GM15510 (cell line): ENCODE results near the gene MAPK8IP3.
A peak's percentile ranks its signal among the peaks of the same experiment; 100 is the strongest.

Experiments
- POLR2A ChIP-seq: IDR thresholded peaks from 3 replicates; pipeline ENCODE4 v1.6.1; 2011; ENCODE audit warnings: borderline replicate concordance; ENCODE audit not compliant: insufficient read length; ENCODE audit errors: extremely low read depth

The MAPK8IP3 gene

GRCh38 chr16:1713331-1713730, 7.3 kb downstream of the MAPK8IP3 start:
- TF ChIP-seq POLR2A = no peak

DNA sequence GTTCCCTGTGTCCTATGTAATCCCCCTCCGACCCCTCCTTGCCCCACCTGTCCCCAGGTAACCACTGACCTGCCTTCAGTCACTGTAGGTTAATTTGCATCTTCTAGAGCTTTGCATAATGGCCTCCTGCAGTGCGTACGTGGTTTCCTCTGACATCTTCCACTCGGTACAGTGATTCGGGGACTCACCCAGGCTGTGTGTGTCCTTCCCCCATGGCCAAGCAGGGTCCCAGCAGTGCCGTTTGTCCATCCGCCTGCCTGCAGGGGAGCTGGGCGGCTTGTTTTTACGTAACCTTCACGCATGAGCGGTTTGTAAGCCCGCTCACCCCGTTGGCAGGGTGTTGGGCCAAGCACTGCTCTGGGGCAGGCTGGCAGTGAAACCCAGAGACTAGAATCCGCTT, 7.9 kb downstream of the MAPK8IP3 start:
- TF ChIP-seq POLR2A = peak; percentile 38

DNA sequence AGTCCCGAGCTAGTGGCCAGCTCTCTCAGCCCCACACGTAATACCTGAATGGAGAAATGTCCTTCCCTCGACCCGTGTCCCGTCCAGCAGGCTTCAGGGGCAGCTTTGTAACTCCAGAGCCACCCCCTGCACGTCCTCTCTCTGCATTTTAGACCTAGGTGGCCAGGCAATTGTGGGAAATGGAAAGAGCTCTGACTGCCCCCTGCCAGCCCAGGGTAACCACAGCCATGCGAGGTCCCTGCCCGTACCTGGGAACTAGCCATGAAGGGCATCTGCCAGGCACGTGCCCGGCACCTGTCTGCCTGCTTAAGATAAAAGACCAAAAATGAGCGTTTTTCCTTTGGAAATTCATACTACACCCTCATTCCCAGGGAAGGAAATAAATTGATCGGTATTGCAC, 9.2 kb downstream of the MAPK8IP3 start:
- no peak for TF ChIP-seq POLR2A

GRCh38 chr16:1721372-1721771, 15.4 kb downstream of the MAPK8IP3 start:
- TF ChIP-seq POLR2A = no peak

GRCh38 chr16:1723450-1724147, 17.6 kb downstream of the MAPK8IP3 start:
- no peak for TF ChIP-seq POLR2A

DNA sequence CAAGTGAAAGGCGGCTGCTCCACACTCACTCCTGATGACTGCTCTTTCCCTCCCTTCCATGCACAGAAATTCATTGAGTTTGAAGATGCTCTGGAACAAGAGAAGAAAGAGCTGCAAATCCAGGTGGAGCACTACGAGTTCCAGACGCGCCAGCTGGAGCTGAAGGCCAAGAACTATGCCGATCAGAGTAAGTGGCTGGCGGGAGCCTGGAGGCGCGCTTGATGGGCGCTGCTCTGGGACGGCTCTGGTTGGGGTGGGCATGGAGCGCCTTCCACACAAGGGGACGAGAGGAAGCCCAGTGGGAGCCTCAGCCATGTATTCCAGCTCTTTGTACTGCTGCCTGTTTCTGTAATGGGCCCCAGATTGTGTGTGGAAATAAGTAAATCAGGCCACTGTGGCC, 18.5 kb downstream of the MAPK8IP3 start:
- no peak for TF ChIP-seq POLR2A

DNA sequence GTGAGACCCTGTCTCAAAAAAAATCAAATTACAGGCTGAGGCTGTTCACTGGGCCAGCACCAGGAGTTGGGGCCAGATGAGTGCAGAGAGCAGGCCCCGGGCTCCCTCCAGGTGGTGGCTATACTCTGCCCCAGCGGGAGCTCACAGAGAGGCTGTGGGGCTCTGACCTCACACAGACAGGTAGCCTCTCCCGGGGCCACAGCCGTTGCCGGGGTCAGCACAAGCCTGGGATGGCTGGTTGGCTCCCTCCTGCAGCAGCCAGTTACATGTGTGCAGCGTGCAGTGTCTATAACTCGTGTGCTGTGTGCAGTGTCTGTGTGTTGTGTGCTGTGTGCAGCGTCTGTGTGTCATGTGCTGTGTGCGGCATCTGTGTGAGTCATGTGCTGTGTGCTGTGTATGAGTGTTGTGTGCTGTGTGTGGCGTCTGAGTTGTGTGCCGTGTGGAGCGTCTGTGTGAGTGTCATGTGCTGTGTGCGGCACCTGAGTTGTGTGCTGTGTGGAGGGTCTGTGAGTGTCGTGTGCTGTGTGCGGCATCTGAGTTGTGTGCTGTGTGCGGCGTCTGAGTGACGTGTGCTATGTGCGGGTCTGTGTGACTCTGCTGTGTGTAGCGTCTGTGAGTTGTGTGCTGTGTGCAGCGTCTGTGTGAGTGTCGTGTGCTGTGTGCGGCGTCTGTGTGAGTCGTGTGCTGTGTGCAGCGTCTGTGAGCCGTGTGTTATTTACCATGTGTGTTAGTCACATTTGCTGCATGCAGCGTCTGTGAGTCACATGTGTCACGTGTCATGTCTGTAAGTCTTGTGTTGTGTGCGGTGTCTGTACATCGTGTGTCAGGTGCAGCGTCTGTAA, 20.9 kb downstream of the MAPK8IP3 start:
- TF ChIP-seq POLR2A = no peak

GRCh38 chr16:1727651-1728624, 21.9 kb downstream of the MAPK8IP3 start:
- TF ChIP-seq POLR2A = no peak

GRCh38 chr16:1729026-1729425, 23.0 kb downstream of the MAPK8IP3 start:
- TF ChIP-seq POLR2A = no peak

GRCh38 chr16:1729445-1729844, 23.4 kb downstream of the MAPK8IP3 start:
- TF ChIP-seq POLR2A = no peak

DNA sequence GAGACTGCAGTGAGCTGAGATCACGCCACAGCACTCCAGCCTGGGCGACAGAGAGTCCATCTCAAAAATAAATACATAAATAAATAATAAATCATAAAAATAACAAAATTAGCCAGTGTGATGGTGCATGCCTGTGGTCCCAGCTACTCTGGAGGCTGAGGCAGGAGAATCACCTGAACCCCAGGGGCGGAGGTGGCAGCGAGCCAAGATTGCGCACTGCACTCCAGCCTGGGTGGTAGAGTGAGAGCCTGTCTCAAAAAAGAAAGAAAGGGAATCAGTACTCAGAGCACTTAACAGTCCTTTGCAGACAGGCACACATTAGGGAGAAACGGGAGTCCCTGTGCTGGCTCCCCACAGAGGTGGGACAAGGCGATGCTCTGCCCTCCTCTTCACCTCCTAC, 25.1 kb downstream of the MAPK8IP3 start:
- no peak for TF ChIP-seq POLR2A

GRCh38 chr16:1731603-1732002, 25.6 kb downstream of the MAPK8IP3 start:
- TF ChIP-seq POLR2A = no peak

GRCh38 chr16:1732071-1732470, 26.1 kb downstream of the MAPK8IP3 start:
- TF ChIP-seq POLR2A = no peak

DNA sequence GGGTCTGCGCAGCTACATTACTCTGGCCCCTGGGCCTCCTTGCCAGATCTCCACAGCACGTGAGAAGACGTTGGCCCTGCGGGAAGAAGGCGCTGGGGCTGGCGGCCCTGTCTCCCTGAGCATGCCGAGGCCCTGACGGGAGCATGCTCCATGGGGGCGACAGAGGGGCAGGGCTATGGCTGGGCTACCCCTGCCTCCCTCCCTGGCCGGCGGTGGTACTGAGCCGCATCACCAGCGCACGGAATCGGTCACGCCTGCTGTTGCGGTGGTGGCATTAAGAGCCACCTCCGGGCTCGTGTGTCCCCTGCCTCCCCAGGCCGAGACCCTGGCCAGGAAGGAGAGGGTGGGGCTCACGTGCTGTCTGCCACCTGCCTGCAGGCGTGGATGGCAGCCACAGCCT, 28.1 kb downstream of the MAPK8IP3 start:
- TF ChIP-seq POLR2A = no peak

DNA sequence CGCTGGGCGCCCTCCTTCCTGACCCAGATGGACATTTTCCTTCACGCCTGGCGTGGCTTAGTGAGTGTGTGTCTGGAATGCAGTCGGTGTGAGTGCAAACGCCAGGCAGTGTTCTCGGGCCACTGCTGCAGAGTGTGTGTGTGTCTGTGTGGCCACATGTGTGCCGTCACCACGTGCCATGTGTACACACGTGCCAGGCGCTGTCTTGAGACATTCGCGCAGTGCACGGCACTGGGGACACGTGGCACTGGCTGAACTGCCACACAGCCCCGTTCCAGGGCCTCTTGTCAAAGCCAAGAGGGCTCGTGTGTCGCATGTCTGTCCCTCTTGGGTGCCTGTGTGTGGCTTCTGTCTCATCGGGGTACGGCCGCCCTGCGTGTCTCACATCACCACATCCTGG, 28.8 kb downstream of the MAPK8IP3 start:
- no peak for TF ChIP-seq POLR2A
